Measurements from ENCODE around the gene SLA2. TPM values are rescaled to one million over a fixed set of nuclear protein-coding genes. Genes with fewer than 3 reads are reported as not detected.

The SLA2 gene
- total RNA-seq, 1 experiment from 2014 or later: 0.51 TPM

DNA sequence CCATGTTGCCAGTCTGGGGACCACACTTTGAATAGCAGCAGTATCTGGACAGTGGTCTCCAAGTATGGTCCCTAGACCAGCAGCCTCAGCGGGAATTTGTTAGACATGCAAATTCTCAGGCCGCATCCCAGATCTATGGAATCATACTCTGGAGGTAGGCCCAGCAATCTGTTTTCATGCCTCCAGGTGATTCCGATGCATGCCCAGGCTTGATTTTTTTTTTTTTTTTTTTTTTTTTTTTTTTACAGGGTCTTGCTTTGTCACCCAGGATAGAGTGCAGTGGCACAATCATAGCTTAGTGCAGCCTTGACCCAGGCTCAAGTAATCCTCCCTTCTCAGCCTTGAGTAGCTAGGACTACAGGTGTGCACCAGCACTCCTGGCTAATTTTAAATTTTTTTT, 682 bp upstream of the SLA2 start:
- H3K4me3 ChIP-seq (ENCODE audit: low read length): no peak overlapping the region
- ATAC-seq: no peak
- H3F3A ChIP-seq (ENCODE audit: low read length, unreplicated experiment): no peaks in the 10 kb centered on the region
- no peaks in the 10 kb centered on the region for H3K9me2 ChIP-seq (replicated peaks; ENCODE audit: low read length)
- H2AFZ ChIP-seq (ENCODE audit: low read length): no peak overlapping the region
- H3K9me3 ChIP-seq (ENCODE audit: low read length): no peaks in the 10 kb centered on the region
- H3K79me2 ChIP-seq (ENCODE audit: low read length): no peaks in the 10 kb centered on the region
- no peaks in the 10 kb centered on the region for H4K20me1 ChIP-seq (ENCODE audit: low read length)
- ChIA-PET CTCF (no interaction called here), POLR2A (ENCODE audit: unreplicated experiment) (no interaction called here)
- no peak overlapping the region for H3K9ac ChIP-seq (ENCODE audit: low read length)
- H3K4me2 ChIP-seq (ENCODE audit: low read length): no peak overlapping the region
- no peak overlapping the region for H3K27ac ChIP-seq (ENCODE audit: low read length)
- no peaks in the 10 kb centered on the region for H3K27me3 ChIP-seq (ENCODE audit: low read length)
- DNase-seq: no peak
- no peaks in the 10 kb centered on the region for H3K36me3 ChIP-seq (ENCODE audit: low read depth, low read length)
- TF ChIP-seq EZH2 (IDR thresholded peaks at IDR 0.05; ENCODE audit: low read length, unreplicated experiment): no peak
- H3K4me1 ChIP-seq (ENCODE audit: insufficient read depth, low read length): peaks cover 12% of the 10 kb centered on the region
- BruUV-seq (replicated peaks): no TSS peak
- intact Hi-C loops (cut with micrococcal nuclease): no loop called here

DNA sequence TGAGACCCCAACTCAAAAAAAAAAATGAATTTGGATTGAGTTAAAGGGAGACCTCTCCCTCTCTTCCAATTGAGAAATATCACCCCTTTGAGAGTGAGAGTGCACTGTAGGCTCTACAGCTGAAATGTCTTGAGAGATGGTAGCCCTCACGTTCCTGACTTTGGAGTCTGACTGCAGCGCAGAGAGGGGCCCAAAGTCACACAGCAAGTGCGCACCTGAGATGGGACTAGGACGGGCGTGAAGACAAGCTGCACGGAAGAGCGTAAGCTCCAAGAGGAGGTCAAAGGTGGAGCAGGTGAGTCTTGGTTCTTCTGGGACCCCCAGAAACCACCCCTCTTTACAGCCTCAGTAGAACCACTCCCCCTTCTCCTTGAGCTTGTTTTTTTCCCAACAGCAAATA, 643 bp downstream of the SLA2 start:
- Histone ChIP-seq H3K79me2 (ENCODE audit: low read length) (no peaks in the 10 kb centered on the region), H3K4me3 (ENCODE audit: low read length) (no peak overlapping the region), H3K36me3 (ENCODE audit: low read depth, low read length) (no peaks in the 10 kb centered on the region), H3K27me3 (ENCODE audit: low read length) (no peaks in the 10 kb centered on the region), H3K4me2 (ENCODE audit: low read length) (no peak overlapping the region), H3K9me2 (replicated peaks; ENCODE audit: low read length) (no peaks in the 10 kb centered on the region), H3K27ac (ENCODE audit: low read length) (no peak overlapping the region), H3K9ac (ENCODE audit: low read length) (no peak overlapping the region), H3K4me1 (ENCODE audit: insufficient read depth, low read length) (peaks cover 12% of the 10 kb centered on the region), H3K9me3 (ENCODE audit: low read length) (no peaks in the 10 kb centered on the region), H3F3A (ENCODE audit: low read length, unreplicated experiment) (no peaks in the 10 kb centered on the region), H2AFZ (ENCODE audit: low read length) (no peak overlapping the region), H4K20me1 (ENCODE audit: low read length) (no peaks in the 10 kb centered on the region)
- DNase-seq (no peak), ATAC-seq (no peak)
- POLR2A ChIA-PET (ENCODE audit: unreplicated experiment): no interaction called here
- intact Hi-C loops (cut with micrococcal nuclease): no loop called here
- CTCF ChIA-PET: no interaction called here
- TF ChIP-seq EZH2 (IDR thresholded peaks at IDR 0.05; ENCODE audit: low read length, unreplicated experiment) (no peak), EZH2phosphoT487 (IDR thresholded peaks at IDR 0.05; ENCODE audit: borderline replicate concordance, low read length) (no peak)
- TF ChIP-seq, protein P1, sequence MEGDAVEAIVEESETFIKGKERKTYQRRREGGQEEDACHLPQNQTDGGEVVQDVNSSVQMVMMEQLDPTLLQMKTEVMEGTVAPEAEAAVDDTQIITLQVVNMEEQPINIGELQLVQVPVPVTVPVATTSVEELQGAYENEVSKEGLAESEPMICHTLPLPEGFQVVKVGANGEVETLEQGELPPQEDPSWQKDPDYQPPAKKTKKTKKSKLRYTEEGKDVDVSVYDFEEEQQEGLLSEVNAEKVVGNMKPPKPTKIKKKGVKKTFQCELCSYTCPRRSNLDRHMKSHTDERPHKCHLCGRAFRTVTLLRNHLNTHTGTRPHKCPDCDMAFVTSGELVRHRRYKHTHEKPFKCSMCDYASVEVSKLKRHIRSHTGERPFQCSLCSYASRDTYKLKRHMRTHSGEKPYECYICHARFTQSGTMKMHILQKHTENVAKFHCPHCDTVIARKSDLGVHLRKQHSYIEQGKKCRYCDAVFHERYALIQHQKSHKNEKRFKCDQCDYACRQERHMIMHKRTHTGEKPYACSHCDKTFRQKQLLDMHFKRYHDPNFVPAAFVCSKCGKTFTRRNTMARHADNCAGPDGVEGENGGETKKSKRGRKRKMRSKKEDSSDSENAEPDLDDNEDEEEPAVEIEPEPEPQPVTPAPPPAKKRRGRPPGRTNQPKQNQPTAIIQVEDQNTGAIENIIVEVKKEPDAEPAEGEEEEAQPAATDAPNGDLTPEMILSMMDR (conservative IDR thresholded peaks at IDR 0.05; ENCODE audit: low read depth, low read length): no peak
- BruUV-seq (replicated peaks): no TSS peak

DNA sequence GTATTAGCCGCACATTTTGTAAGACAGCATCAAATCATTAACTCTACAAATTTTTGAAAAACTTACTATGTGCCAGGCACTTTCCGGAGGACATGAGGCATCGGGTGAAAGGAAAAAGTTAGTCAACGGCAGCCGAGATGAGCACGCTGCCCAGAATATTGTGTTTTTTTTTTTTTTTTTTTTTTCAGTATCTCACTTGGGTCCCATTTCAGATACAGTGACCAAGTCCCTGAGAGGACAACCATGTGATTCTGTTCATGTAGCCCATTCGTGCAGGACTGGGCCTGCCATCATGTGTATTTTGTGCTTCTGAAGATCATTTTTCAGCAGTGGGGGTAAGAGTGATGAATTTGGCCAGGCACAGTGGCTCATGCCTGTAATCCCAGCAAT, 1.3 kb downstream of the SLA2 start:
- Histone ChIP-seq H3K9me2 (replicated peaks; ENCODE audit: low read length) (no peaks in the 10 kb centered on the region), H3K27me3 (ENCODE audit: low read length) (no peaks in the 10 kb centered on the region), H3K9me3 (ENCODE audit: low read length) (no peaks in the 10 kb centered on the region), H3K36me3 (ENCODE audit: low read depth, low read length) (no peaks in the 10 kb centered on the region), H4K20me1 (ENCODE audit: low read length) (no peaks in the 10 kb centered on the region), H3K79me2 (ENCODE audit: low read length) (no peaks in the 10 kb centered on the region), H3K4me3 (ENCODE audit: low read length) (no peak overlapping the region), H2AFZ (ENCODE audit: low read length) (no peak overlapping the region), H3K9ac (ENCODE audit: low read length) (no peak overlapping the region), H3F3A (ENCODE audit: low read length, unreplicated experiment) (no peaks in the 10 kb centered on the region), H3K27ac (ENCODE audit: low read length) (no peak overlapping the region), H3K4me1 (ENCODE audit: insufficient read depth, low read length) (peaks cover 12% of the 10 kb centered on the region), H3K4me2 (ENCODE audit: low read length) (no peak overlapping the region)
- intact Hi-C loops (cut with micrococcal nuclease): no loop called here
- no peak for DNase-seq
- ATAC-seq: no peak
- no peak for TF ChIP-seq EZH2phosphoT487 (IDR thresholded peaks at IDR 0.05; ENCODE audit: borderline replicate concordance, low read length)
- TF ChIP-seq, protein P1 (conservative IDR thresholded peaks at IDR 0.05; ENCODE audit: low read depth, low read length): no peak
- TF ChIP-seq EZH2 (IDR thresholded peaks at IDR 0.05; ENCODE audit: low read length, unreplicated experiment): no peak
- BruUV-seq (replicated peaks): no TSS peak
- ChIA-PET POLR2A (ENCODE audit: unreplicated experiment) (no interaction called here), CTCF (no interaction called here)
